ENCODE results near the gene OSBP2. TPM values are rescaled to one million over a fixed set of nuclear protein-coding genes. Genes with fewer than 3 reads are reported as not detected.

OSBP2 gene
- total and polyA plus RNA-seq, 2 of the 13 experiments (the other 11 are each of a cell fraction or from before 2014, with no cell fraction given): 5.0 to 7.7 TPM

DNA sequence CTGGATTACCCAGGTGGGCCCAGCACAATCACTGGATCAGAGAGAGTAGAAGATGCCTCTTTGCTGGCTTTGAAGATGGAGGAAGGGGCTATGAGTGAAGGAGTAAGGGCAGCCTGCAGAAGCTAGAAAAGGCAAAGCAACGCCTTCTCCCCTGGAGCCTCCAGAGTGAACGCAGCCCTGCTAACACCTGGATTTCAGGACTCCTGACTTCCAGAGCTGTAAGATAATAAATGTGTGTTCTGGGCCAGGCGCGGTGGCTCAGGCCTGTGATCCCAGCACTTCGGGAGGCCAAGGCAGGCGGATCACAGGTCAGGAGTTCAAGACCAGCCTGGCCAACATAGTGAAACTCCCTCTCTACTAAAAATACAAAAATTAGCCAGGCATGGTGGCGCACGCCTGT, 171.5 kb downstream of the OSBP2 start:
- Histone ChIP-seq H3K36me3 (replicated peaks in 1 of 2; ENCODE audit: control insufficient read depth in 1 of 2, insufficient read depth in 2 of 2, low read length in 2 of 2) (no peaks in the 10 kb centered on the region), H3K27ac (ENCODE audit: extremely low read length, insufficient read depth, low read length) (no peak overlapping the region), H3K4me3 (replicated peaks in 1 of 3; ENCODE audit: insufficient read depth in 1 of 3, low read depth in 2 of 3, low read length in 3 of 3) (no peak overlapping the region), H3K27me3 (ENCODE audit: control insufficient read depth in 1 of 2, insufficient read depth in 2 of 2, low read length in 2 of 2) (peaks cover 4 to 9% of the 10 kb centered on the region in 2 experiments; a peak in 1 of 5 replicates), H3K9ac (ENCODE audit: insufficient read depth, low read depth, low read length) (no peak overlapping the region), H3K4me2 (ENCODE audit: low read depth, low read length) (no peak overlapping the region), H2AFZ (ENCODE audit: low read length) (no peak overlapping the region), H4K20me1 (ENCODE audit: insufficient read depth, low read length) (no peaks in the 10 kb centered on the region), H3K79me2 (ENCODE audit: insufficient read depth, low read length) (no peaks in the 10 kb centered on the region), H3K4me1 (ENCODE audit: insufficient read depth, low read length) (peaks cover 27% of the 10 kb centered on the region), H3K9me3 (ENCODE audit: low read length) (no peaks in the 10 kb centered on the region)
- BruUV-seq (replicated peaks): no TSS peak
- TF ChIP-seq PAWR (CRISPR knock-in tag; IDR thresholded peaks at IDR 0.05; ENCODE audit: borderline replicate concordance) (no peak), ZNF652 (CRISPR knock-in tag; IDR thresholded peaks at IDR 0.05; ENCODE audit: borderline replicate concordance, low read depth) (no peak), ZFY (CRISPR knock-in tag; IDR thresholded peaks at IDR 0.05) (no peak)
- TF ChIP-seq, protein P1, sequence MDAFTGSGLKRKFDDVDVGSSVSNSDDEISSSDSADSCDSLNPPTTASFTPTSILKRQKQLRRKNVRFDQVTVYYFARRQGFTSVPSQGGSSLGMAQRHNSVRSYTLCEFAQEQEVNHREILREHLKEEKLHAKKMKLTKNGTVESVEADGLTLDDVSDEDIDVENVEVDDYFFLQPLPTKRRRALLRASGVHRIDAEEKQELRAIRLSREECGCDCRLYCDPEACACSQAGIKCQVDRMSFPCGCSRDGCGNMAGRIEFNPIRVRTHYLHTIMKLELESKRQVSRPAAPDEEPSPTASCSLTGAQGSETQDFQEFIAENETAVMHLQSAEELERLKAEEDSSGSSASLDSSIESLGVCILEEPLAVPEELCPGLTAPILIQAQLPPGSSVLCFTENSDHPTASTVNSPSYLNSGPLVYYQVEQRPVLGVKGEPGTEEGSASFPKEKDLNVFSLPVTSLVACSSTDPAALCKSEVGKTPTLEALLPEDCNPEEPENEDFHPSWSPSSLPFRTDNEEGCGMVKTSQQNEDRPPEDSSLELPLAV (CRISPR knock-in tag; conservative IDR thresholded peaks at IDR 0.05; ENCODE audit: low read depth): no peak
- WGBS (ENCODE audit: low lambda C conversion rate): 82% methylated on average over 8 of the region's 8 CpGs
- DNase-seq (ENCODE audit: low spot score): no peak
- CTCF ChIA-PET (ENCODE audit: low intra/inter-chr PET ratio, low total read pairs): no interaction called here
- no peak for FAIRE-seq
- ATAC-seq: no peak
- POLR2A ChIA-PET: no interaction called here
- intact Hi-C loops (cut with micrococcal nuclease; ENCODE audit: unreplicated experiment) (no loop called here), in situ Hi-C loops (cut with HindIII; ENCODE audit: extremely low pct_ligation_motif_present, low pct_unique_long_range_greater_than_20kb) (no loop called here)

DNA sequence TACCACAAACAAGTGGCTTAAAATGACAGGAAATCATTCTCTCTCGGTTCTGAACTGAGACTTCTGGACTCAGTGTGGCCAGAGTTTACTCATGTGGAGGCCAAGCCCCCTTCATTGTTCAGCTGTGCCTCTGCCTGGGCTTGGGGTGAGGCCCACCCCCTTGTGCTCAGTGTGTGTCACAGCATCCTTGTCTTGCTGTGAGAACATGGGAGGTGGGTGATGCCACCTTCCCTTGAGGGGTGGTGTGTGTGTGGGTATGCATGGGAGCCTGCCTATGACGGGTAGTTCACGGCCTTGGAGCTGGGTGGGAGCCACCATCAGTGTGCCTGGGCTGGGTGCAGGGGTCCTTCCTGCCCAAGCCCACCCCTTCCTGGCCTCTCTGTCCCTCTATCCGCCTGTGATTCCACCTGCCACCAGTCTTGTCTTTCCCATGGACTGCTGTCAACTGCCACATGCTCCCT, 172.2 kb downstream of the OSBP2 start:
- H3K36me3 ChIP-seq (replicated peaks in 1 of 2; ENCODE audit: control insufficient read depth in 1 of 2, insufficient read depth in 2 of 2, low read length in 2 of 2): no peaks in the 10 kb centered on the region
- H3K79me2 ChIP-seq (ENCODE audit: insufficient read depth, low read length): no peaks in the 10 kb centered on the region
- ChIA-PET POLR2A (no interaction called here), CTCF (ENCODE audit: low intra/inter-chr PET ratio, low total read pairs) (no interaction called here)
- no TSS peak for BruUV-seq (replicated peaks)
- no peak overlapping the region for H3K4me2 ChIP-seq (ENCODE audit: low read depth, low read length)
- WGBS (ENCODE audit: low lambda C conversion rate): 50% methylated on average over 3 of the region's 4 CpGs
- H2AFZ ChIP-seq (ENCODE audit: low read length): no peak overlapping the region
- H3K9me3 ChIP-seq (ENCODE audit: low read length): no peaks in the 10 kb centered on the region
- peaks cover 4 to 9% of the 10 kb centered on the region in 2 experiments; a peak in 1 of 5 replicates for H3K27me3 ChIP-seq (ENCODE audit: control insufficient read depth in 1 of 2, insufficient read depth in 2 of 2, low read length in 2 of 2)
- H4K20me1 ChIP-seq (ENCODE audit: insufficient read depth, low read length): no peaks in the 10 kb centered on the region
- peaks cover 27% of the 10 kb centered on the region for H3K4me1 ChIP-seq (ENCODE audit: insufficient read depth, low read length)
- TF ChIP-seq EZH2 (conservative IDR thresholded peaks at IDR 0.05; ENCODE audit: low read depth, low read length) (no peak), KDM1A (CRISPR knock-in tag; IDR thresholded peaks at IDR 0.05) (no peak), TOE1 (CRISPR knock-in tag; IDR thresholded peaks at IDR 0.05) (no peak), HNRNPLL (IDR thresholded peaks at IDR 0.05; ENCODE audit: low read depth, low read length, poor library complexity, severe bottlenecking) (no peak), CEBPB (IDR thresholded peaks at IDR 0.05; ENCODE audit: borderline replicate concordance, low read depth, low read length) (no peak), STAG1 (CRISPR knock-in tag; IDR thresholded peaks at IDR 0.05) (peak; percentile 31)
- TF ChIP-seq, protein P2, sequence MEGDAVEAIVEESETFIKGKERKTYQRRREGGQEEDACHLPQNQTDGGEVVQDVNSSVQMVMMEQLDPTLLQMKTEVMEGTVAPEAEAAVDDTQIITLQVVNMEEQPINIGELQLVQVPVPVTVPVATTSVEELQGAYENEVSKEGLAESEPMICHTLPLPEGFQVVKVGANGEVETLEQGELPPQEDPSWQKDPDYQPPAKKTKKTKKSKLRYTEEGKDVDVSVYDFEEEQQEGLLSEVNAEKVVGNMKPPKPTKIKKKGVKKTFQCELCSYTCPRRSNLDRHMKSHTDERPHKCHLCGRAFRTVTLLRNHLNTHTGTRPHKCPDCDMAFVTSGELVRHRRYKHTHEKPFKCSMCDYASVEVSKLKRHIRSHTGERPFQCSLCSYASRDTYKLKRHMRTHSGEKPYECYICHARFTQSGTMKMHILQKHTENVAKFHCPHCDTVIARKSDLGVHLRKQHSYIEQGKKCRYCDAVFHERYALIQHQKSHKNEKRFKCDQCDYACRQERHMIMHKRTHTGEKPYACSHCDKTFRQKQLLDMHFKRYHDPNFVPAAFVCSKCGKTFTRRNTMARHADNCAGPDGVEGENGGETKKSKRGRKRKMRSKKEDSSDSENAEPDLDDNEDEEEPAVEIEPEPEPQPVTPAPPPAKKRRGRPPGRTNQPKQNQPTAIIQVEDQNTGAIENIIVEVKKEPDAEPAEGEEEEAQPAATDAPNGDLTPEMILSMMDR (CRISPR knock-in tag; IDR thresholded peaks at IDR 0.05): peak; percentile 40
- TF ChIP-seq, protein P3, sequence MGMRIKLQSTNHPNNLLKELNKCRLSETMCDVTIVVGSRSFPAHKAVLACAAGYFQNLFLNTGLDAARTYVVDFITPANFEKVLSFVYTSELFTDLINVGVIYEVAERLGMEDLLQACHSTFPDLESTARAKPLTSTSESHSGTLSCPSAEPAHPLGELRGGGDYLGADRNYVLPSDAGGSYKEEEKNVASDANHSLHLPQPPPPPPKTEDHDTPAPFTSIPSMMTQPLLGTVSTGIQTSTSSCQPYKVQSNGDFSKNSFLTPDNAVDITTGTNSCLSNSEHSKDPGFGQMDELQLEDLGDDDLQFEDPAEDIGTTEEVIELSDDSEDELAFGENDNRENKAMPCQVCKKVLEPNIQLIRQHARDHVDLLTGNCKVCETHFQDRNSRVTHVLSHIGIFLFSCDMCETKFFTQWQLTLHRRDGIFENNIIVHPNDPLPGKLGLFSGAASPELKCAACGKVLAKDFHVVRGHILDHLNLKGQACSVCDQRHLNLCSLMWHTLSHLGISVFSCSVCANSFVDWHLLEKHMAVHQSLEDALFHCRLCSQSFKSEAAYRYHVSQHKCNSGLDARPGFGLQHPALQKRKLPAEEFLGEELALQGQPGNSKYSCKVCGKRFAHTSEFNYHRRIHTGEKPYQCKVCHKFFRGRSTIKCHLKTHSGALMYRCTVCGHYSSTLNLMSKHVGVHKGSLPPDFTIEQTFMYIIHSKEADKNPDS (CRISPR knock-in tag; IDR thresholded peaks at IDR 0.05): no peak
- H3K4me3 ChIP-seq (replicated peaks in 1 of 3; ENCODE audit: insufficient read depth in 1 of 3, low read depth in 2 of 3, low read length in 3 of 3): no peak overlapping the region
- no peak overlapping the region for H3K27ac ChIP-seq (ENCODE audit: extremely low read length, insufficient read depth, low read length)
- no peak overlapping the region for H3K9ac ChIP-seq (ENCODE audit: insufficient read depth, low read depth, low read length)
- FAIRE-seq (no peak), ATAC-seq (peak; percentile 36), DNase-seq (ENCODE audit: low spot score) (peak; percentile 31)
- in situ Hi-C loops (cut with HindIII; ENCODE audit: extremely low pct_ligation_motif_present, low pct_unique_long_range_greater_than_20kb) (no loop called here), intact Hi-C loops (cut with micrococcal nuclease; ENCODE audit: unreplicated experiment) (no loop called here)
